HCT116 (cell line): ENCODE data around the gene ARHGAP9. TPM values are rescaled to one million over a fixed set of nuclear protein-coding genes. Genes with fewer than 3 reads are reported as not detected.

ENCODE experiments used
- ATAC-seq: fragments of 200-7000 bp; cut with Tn5 transposase; 2 replicates; pipeline ENCODE4 v1.9.1; 2020; ENCODE audit warnings: mild to moderate bottlenecking, moderate library complexity
- BruUV-seq: library from RNA; stranded (reverse); fragments of 400-500 nt; replicated peaks from 2 replicates; lab custom pipeline; 2021; lab: Mats Ljungman, UMichigan
- CTCF ChIA-PET: fragments of 300-600 bp; sonication (Branson Sonifier 250); formaldehyde crosslinking; loops from one replicate; lab custom pipeline; 2021; ENCODE audit warnings: antibody characterized with exemption; lab: Charles Lee
- POLR2A ChIA-PET: fragments of 300-600, 350-600 bp; sonication (Branson Sonifier 250); formaldehyde crosslinking; loops from one replicate; lab custom pipeline; 2021; ENCODE audit warnings: antibody characterized with exemption; lab: Charles Lee
- RAD21 ChIA-PET, 2 experiments: fragments of 300-600 bp; sonication (Branson Sonifier 250); formaldehyde crosslinking; loops; one replicate each; lab custom pipeline; 2023; ENCODE audit warnings: low total read pairs in 2 of 2; ENCODE audit not compliant: uncharacterized antibody in 2 of 2, unreplicated experiment in 2 of 2, low non-redundant PET in 1 of 2; lab: Charles Lee
- DNase-seq: peaks from one replicate; pipeline ENCODE4 v3.0.0-alpha.2; 2010; ENCODE audit warnings: low read depth, low spot score
- H2AFZ ChIP-seq: fragments of 200-600 bp; shearing (Covaris generic), sonication (generic); 2 replicates; pipeline ENCODE4 v1.6.1; 2017; ENCODE audit warnings: low read depth, mixed run types, mixed read lengths, antibody characterized with exemption, low read length; ENCODE audit not compliant: poor library complexity, severe bottlenecking
- H3K27ac ChIP-seq: 2 replicates; pipeline ENCODE4 v1.5.1; 2012; ENCODE audit warnings: low read depth, low read length
- H3K27me3 ChIP-seq: fragments of 200-600 bp; sonication (generic); 2 replicates; pipeline ENCODE4 v1.6.1; 2016; ENCODE audit warnings: mixed run types, low read length, mixed read lengths; ENCODE audit not compliant: insufficient read depth
- H3K36me3 ChIP-seq, 2 experiments: fragments of 200-500 bp in 1 of 2; fragments of 200-600 bp in 1 of 2; sonication (Bioruptor generic) in 1 of 2; sonication (generic) in 1 of 2; 2 replicates each; pipeline versions ENCODE4 v1.5.1 to v1.6.1; 2014 to 2016; ENCODE audit warnings: low read length in 2 of 2, inconsistent platforms in 1 of 2, mixed read lengths in 1 of 2, mixed run types in 1 of 2; ENCODE audit not compliant: insufficient read depth in 2 of 2, control insufficient read depth in 1 of 2
- H3K4me1 ChIP-seq, 2 experiments: fragments of 200-600 bp in 1 of 2; sonication (generic) in 1 of 2; 2 replicates each; pipeline versions ENCODE4 v1.5.1 to v1.6.1; 2012 to 2017; ENCODE audit warnings: low read length in 2 of 2, inconsistent platforms in 1 of 2, mild to moderate bottlenecking in 1 of 2, mixed read lengths in 1 of 2, mixed run types in 1 of 2, moderate library complexity in 1 of 2; ENCODE audit not compliant: insufficient read depth in 2 of 2, control insufficient read depth in 1 of 2
- H3K4me2 ChIP-seq: fragments of 200-600 bp; sonication (generic); 2 replicates; pipeline ENCODE4 v1.6.1; 2017; ENCODE audit warnings: mixed run types, low read length, mixed read lengths
- H3K4me3 ChIP-seq, 2 experiments: fragments of 200-600 bp in 1 of 2; sonication (generic) in 1 of 2; replicated peaks in 1 of 2; 2 replicates each; pipeline ENCODE4 v1.5.1; 2011 to 2016; ENCODE audit warnings: low read length in 2 of 2, control low read depth in 1 of 2, low read depth in 1 of 2, mild to moderate bottlenecking in 1 of 2, mixed read lengths in 1 of 2, mixed run types in 1 of 2
- H3K79me2 ChIP-seq: fragments of 200-600 bp; sonication (generic); 2 replicates; pipeline ENCODE4 v1.6.1; 2017; ENCODE audit warnings: mild to moderate bottlenecking, mixed run types, low read length, moderate library complexity, mixed read lengths; ENCODE audit not compliant: insufficient read depth
- H3K9ac ChIP-seq: fragments of 200-600 bp; sonication (generic); 2 replicates; pipeline ENCODE4 v1.6.1; 2016; ENCODE audit warnings: low read length, mixed read lengths
- H3K9me2 ChIP-seq: fragments of 200-600 bp; sonication (generic), shearing (Covaris generic); 2 replicates; pipeline ENCODE4 v1.6.1; 2017; ENCODE audit warnings: mixed run types, mild to moderate bottlenecking, moderate library complexity; ENCODE audit not compliant: insufficient read depth
- H3K9me3 ChIP-seq, 2 experiments: fragments of 200-500 bp in 1 of 2; fragments of 200-600 bp in 1 of 2; sonication (Bioruptor generic) in 1 of 2; sonication (generic) in 1 of 2; 2 replicates each; pipeline ENCODE4 v1.6.1; 2014 to 2017; ENCODE audit warnings: low read length in 2 of 2, mixed read lengths in 2 of 2, inconsistent platforms in 1 of 2, low read depth in 1 of 2, mild to moderate bottlenecking in 1 of 2, mixed run types in 1 of 2, moderate library complexity in 1 of 2; ENCODE audit not compliant: control insufficient read depth in 1 of 2, insufficient read depth in 1 of 2
- H4K20me1 ChIP-seq: fragments of 200-600 bp; sonication (generic), shearing (Covaris generic); 2 replicates; pipeline ENCODE4 v1.6.1; 2017; ENCODE audit warnings: mixed run types, mild to moderate bottlenecking, moderate library complexity; ENCODE audit not compliant: insufficient read depth
- ATF3 ChIP-seq: IDR thresholded peaks from 2 replicates; pipeline ENCODE4 v1.6.1; 2012
- CEBPB ChIP-seq: IDR thresholded peaks from 2 replicates; pipeline ENCODE4 v1.6.1; 2012; ENCODE audit warnings: low read depth
- CTCF ChIP-seq, 3 experiments: fragments of 200-600 bp in 1 of 3; sonication (generic) in 1 of 3; IDR thresholded peaks in 2 of 3; conservative IDR thresholded peaks in 1 of 3; 2 replicates each; pipeline ENCODE4 v1.5.1; 2012 to 2017; ENCODE audit warnings: low read depth in 2 of 3, low read length in 2 of 3, antibody characterized with exemption in 1 of 3, borderline replicate concordance in 1 of 3, control low read depth in 1 of 3, mild to moderate bottlenecking in 1 of 3, mixed read lengths in 1 of 3, mixed run types in 1 of 3, moderate library complexity in 1 of 3; ENCODE audit not compliant: insufficient read depth in 1 of 3
- EGR1 ChIP-seq: IDR thresholded peaks from 2 replicates; pipeline ENCODE4 v1.6.1; 2012; ENCODE audit warnings: low read depth
- EZH2phosphoT487 ChIP-seq: fragments of 200-600 bp; IDR thresholded peaks from 2 replicates; pipeline ENCODE4 v1.6.1; 2018; ENCODE audit warnings: antibody characterized with exemption, borderline replicate concordance
- POLR2A ChIP-seq: IDR thresholded peaks from 2 replicates; pipeline ENCODE4 v1.7.0; 2011; ENCODE audit warnings: borderline replicate concordance; ENCODE audit not compliant: insufficient read depth, insufficient read length; ENCODE audit errors: extremely low read depth
- POLR2AphosphoS5 ChIP-seq: IDR thresholded peaks from 2 replicates; pipeline ENCODE4 v1.6.1; 2011; ENCODE audit warnings: mild to moderate bottlenecking, low read depth, low read length, moderate library complexity
- ZBTB33 ChIP-seq: IDR thresholded peaks from 2 replicates; pipeline ENCODE4 v1.6.1; 2011; ENCODE audit warnings: mild to moderate bottlenecking, low read length, moderate library complexity; ENCODE audit not compliant: insufficient replicate concordance; ENCODE audit errors: extremely low read depth
- intact Hi-C: fragments of 100-400 bp; cut with micrococcal nuclease; formaldehyde crosslinking; loops from 2 replicates; pipeline ENCODE4 v1.10.0; 2022
- total RNA-seq: library from RNA; stranded (reverse); gene quantifications from one replicate; pipeline ENCODE4 v1.2.1, GENCODE V29; 2021; ENCODE audit not compliant: unreplicated experiment

ARHGAP9 gene
- total RNA-seq, 1 experiment from 2014 or later, result 0.84 TPM

GRCh38 chr12:57473392-57473791 is 6.3 kb downstream of the ARHGAP9 start (continued):
- TF ChIP-seq POLR2A (no peak), EGR1 (no peak)

GRCh38 chr12:57472391-57472790 is 7.3 kb downstream of the ARHGAP9 start:
- ATAC-seq, result no peak
- TF ChIP-seq POLR2AphosphoS5, result no peak
- TF ChIP-seq CTCF (IDR thresholded peaks at IDR 0.05 in 2 of 3, conservative IDR thresholded peaks at IDR 0.05 in 1 of 3; ENCODE audit: borderline replicate concordance in 1 of 3, insufficient read depth in 1 of 3, low read depth in 2 of 3, low read length in 2 of 3), result no peak
- TF ChIP-seq ZBTB33, result no peak
- no peak for TF ChIP-seq CEBPB
- TF ChIP-seq EZH2phosphoT487, result no peak
- TF ChIP-seq ATF3, result no peak
- Histone ChIP-seq H3K27ac (no peak overlapping the region), H3K9ac (no peak overlapping the region), H3K4me3 (no peak overlapping the region), H3K79me2 (no peaks in the 10 kb centered on the region), H3K4me1 (0 out of 4 replicates have a peak, but pooled peaks cover 0 to 4% of the 10 kb centered on the region in 2 experiments), H3K36me3 (no peaks in the 10 kb centered on the region), H2AFZ (no peak overlapping the region), H3K9me3 (no peaks in the 10 kb centered on the region), H3K9me2 (no peaks in the 10 kb centered on the region), H4K20me1 (no peaks in the 10 kb centered on the region), H3K4me2 (no peak overlapping the region), H3K27me3 (peaks cover 34% of the 10 kb centered on the region)
- ChIA-PET CTCF (no interaction called here), RAD21 (no interaction called here), POLR2A (no interaction called here)
- intact Hi-C loops, result no loop called here
- no peak for DNase-seq
- BruUV-seq, result no TSS peak
